CD14-positive monocyte (primary cell): Measurements from ENCODE around the gene CDKN2AIP. TPM values are rescaled to one million over a fixed set of nuclear protein-coding genes. Genes with fewer than 3 reads are reported as not detected.

Experiments
- DNase-seq, 3 donors: peaks; one replicate each; pipeline ENCODE4 v3.0.0-alpha.2; 2011 to 2022
- H2AFZ ChIP-seq: 2 replicates; pipeline ENCODE4 v1.6.0; 2012; ENCODE audit warnings: mild to moderate bottlenecking, low read depth, low read length, inconsistent platforms; ENCODE audit not compliant: insufficient read depth, poor library complexity, severe bottlenecking
- H3K27ac ChIP-seq, 2 donors: 1 replicate in 1 of 2; 2 replicates in 1 of 2; pipeline ENCODE4 v1.5.1; 2012 to 2013; ENCODE audit warnings: low read length in 2 of 2, control low read depth in 1 of 2, inconsistent platforms in 1 of 2, low read depth in 1 of 2, mild to moderate bottlenecking in 1 of 2
- H3K27me3 ChIP-seq, 2 donors: one replicate each; pipeline versions ENCODE4 v1.6.0 to v1.6.1; 2011 to 2013; ENCODE audit warnings: low read length in 2 of 2; ENCODE audit not compliant: control insufficient read depth in 2 of 2, insufficient read depth in 2 of 2
- H3K36me3 ChIP-seq, 2 donors: replicated peaks in 1 of 2; 1 replicate in 1 of 2; 2 replicates in 1 of 2; pipeline versions ENCODE4 v1.5.1 to v1.6.1; 2012 to 2013; ENCODE audit warnings: low read length in 2 of 2, control low read depth in 1 of 2, inconsistent platforms in 1 of 2, mild to moderate bottlenecking in 1 of 2; ENCODE audit not compliant: insufficient read depth in 2 of 2, control insufficient read depth in 1 of 2
- H3K4me1 ChIP-seq, 2 donors: 1 replicate in 1 of 2; 2 replicates in 1 of 2; pipeline versions ENCODE4 v1.5.1 to v1.6.1; 2012 to 2013; ENCODE audit warnings: low read length in 2 of 2, control low read depth in 1 of 2, inconsistent platforms in 1 of 2, mild to moderate bottlenecking in 1 of 2, moderate library complexity in 1 of 2; ENCODE audit not compliant: insufficient read depth in 2 of 2, control insufficient read depth in 1 of 2
- H3K4me2 ChIP-seq: replicated peaks from 2 replicates; pipeline ENCODE3; 2012; ENCODE audit warnings: low read length, moderate library complexity, mild to moderate bottlenecking; ENCODE audit not compliant: poor library complexity, severe bottlenecking; ENCODE audit errors: extremely low read depth
- H3K4me3 ChIP-seq, 3 experiments: fragments of 200-600 bp in 1 of 3; sonication (generic) in 1 of 3; replicated peaks in 1 of 3; 1 replicate in 2 of 3; 2 replicates in 1 of 3; pipeline ENCODE4 v1.5.1; 2011 to 2013; ENCODE audit warnings: low read length in 3 of 3, mild to moderate bottlenecking in 3 of 3, control low read depth in 2 of 3, low read depth in 2 of 3, inconsistent platforms in 1 of 3, moderate library complexity in 1 of 3
- H3K79me2 ChIP-seq: 2 replicates; pipeline ENCODE4 v1.6.0; 2012; ENCODE audit warnings: mild to moderate bottlenecking, control low read depth, inconsistent platforms, low read length, moderate library complexity; ENCODE audit not compliant: insufficient read depth
- H3K9ac ChIP-seq: 2 replicates; pipeline ENCODE4 v1.6.0; 2017; ENCODE audit warnings: low read length, mild to moderate bottlenecking; ENCODE audit not compliant: insufficient read depth, poor library complexity, severe bottlenecking
- H3K9me3 ChIP-seq, 2 donors: replicated peaks in 1 of 2; 1 replicate in 1 of 2; 2 replicates in 1 of 2; pipeline versions ENCODE4 v1.5.1 to v1.6.1; 2012 to 2013; ENCODE audit warnings: low read length in 2 of 2, control low read depth in 1 of 2; ENCODE audit not compliant: control insufficient read depth in 1 of 2, insufficient read depth in 1 of 2
- H4K20me1 ChIP-seq: 2 replicates; pipeline ENCODE4 v1.6.0; 2012; ENCODE audit warnings: mild to moderate bottlenecking, low read length, control low read depth, moderate library complexity; ENCODE audit not compliant: insufficient read depth
- H3K27ac Mint-ChIP-seq, 7 donors: one replicate each; pipeline ENCODE4 v1.8.0; 2020; ENCODE audit warnings: mild to moderate bottlenecking in 7 of 7, mixed read lengths in 7 of 7, moderate library complexity in 6 of 7, inconsistent platforms in 2 of 7
- H3K27me3 Mint-ChIP-seq, 3 donors: one replicate each; pipeline ENCODE4 v1.8.0; 2021 to 2022; ENCODE audit warnings: low read depth in 3 of 3, mild to moderate bottlenecking in 3 of 3, mixed read lengths in 3 of 3, moderate library complexity in 3 of 3, inconsistent platforms in 1 of 3
- H3K36me3 Mint-ChIP-seq, 2 donors: one replicate each; pipeline ENCODE4 v1.8.0; 2020; ENCODE audit warnings: mixed read lengths in 2 of 2, inconsistent platforms in 1 of 2, mild to moderate bottlenecking in 1 of 2
- H3K4me1 Mint-ChIP-seq: one replicate; pipeline ENCODE4 v1.8.0; 2020; ENCODE audit warnings: mild to moderate bottlenecking, mixed read lengths
- H3K4me3 Mint-ChIP-seq, 2 donors: one replicate each; pipeline ENCODE4 v1.8.0; 2020; ENCODE audit warnings: mild to moderate bottlenecking in 2 of 2, mixed read lengths in 2 of 2, moderate library complexity in 1 of 2
- H3K9me3 Mint-ChIP-seq, 7 donors: one replicate each; pipeline ENCODE4 v1.8.0; 2020 to 2022; ENCODE audit warnings: mixed read lengths in 7 of 7, mild to moderate bottlenecking in 6 of 7, moderate library complexity in 6 of 7, inconsistent platforms in 2 of 7
- CTCF ChIP-seq: fragments of 200-600 bp; IDR thresholded peaks from one replicate; pipeline ENCODE4 v1.8.0; 2022; ENCODE audit warnings: antibody characterized with exemption, mild to moderate bottlenecking
- WGBS: methylation state at CpG from one replicate; pipeline ENCODE4 v1.1.5; 2013; ENCODE audit warnings: missing lambda C conversion rate; ENCODE audit not compliant: insufficient coverage; 5-methylcytosine and 5-hydroxymethylcytosine counted together
- intact Hi-C, 2 donors: fragments of 100-400 bp; cut with micrococcal nuclease; formaldehyde crosslinking; loops; one replicate each; pipeline versions ENCODE4 v1.15.0 to v1.15.1; 2023
- polyA plus RNA-seq, 3 donors: library from polyadenylated mRNA; depleted of rRNA in 1 of 3; unstranded in 2 of 3; stranded (reverse) in 1 of 3; fragments of 300-500 nt in 2 of 3; fragments of >200 nt in 1 of 3; fragmentation: Illumina TruSeq in 2 of 3; gene quantifications; 1 replicate in 2 of 3; 2 replicates in 1 of 3; pipeline ENCODE4 v1.2.3, GENCODE V29; 2012 to 2021

Gene CDKN2AIP
- polyA plus RNA-seq, 3 donors, result 3.1 to 4.4 (median 3.7) TPM

- 100% methylated on average over 1 of the region's 4 CpGs for WGBS
- Histone ChIP-seq H3K79me2 (no peaks in the 10 kb centered on the region), H3K9me3 (peaks cover 0 to 8% of the 10 kb centered on the region in 2 donors), H3K27ac (no peak overlapping the region), H2AFZ (no peak overlapping the region), H4K20me1 (no peaks in the 10 kb centered on the region), H3K36me3 (no peaks in the 10 kb centered on the region), H3K4me2 (no peak overlapping the region), H3K27me3 (no peaks in the 10 kb centered on the region), H3K9ac (no peak overlapping the region), H3K4me3 (no peak overlapping the region), H3K4me1 (peaks cover 15 to 17% of the 10 kb centered on the region in 2 donors)
- no peak for TF ChIP-seq CTCF
- no peak overlapping the region for H3K27ac Mint-ChIP-seq
- DNase-seq, result no peak
- peaks cover 0 to 1% (median under 1%) of the 10 kb centered on the region in 3 donors for H3K27me3 Mint-ChIP-seq
- H3K9me3 Mint-ChIP-seq, result peaks cover 6 to 19% (median 14%) of the 10 kb centered on the region in 7 donors
- no peak overlapping the region for H3K4me3 Mint-ChIP-seq
- intact Hi-C loops, result no loop called here
- no peaks in the 10 kb centered on the region for H3K36me3 Mint-ChIP-seq
- H3K4me1 Mint-ChIP-seq, result peaks cover 22% of the 10 kb centered on the region
Measured at GRCh38 chr4:183470821-183471220, 26.4 kb downstream of the CDKN2AIP start.

GRCh38 chr4:183471946-183472708 lies 27.7 kb downstream of the CDKN2AIP start:
- H3K4me1 ChIP-seq, result peaks cover 15 to 17% of the 10 kb centered on the region in 2 donors
- peak overlapping the region; percentile 64 for H3K4me2 ChIP-seq
- peak overlapping the region; percentile 58 for H2AFZ ChIP-seq
- TF ChIP-seq CTCF, result peak; percentile 94
- no CpG with 5 or more reads among the region's 12 CpGs for WGBS
- no peaks in the 10 kb centered on the region for H3K79me2 ChIP-seq
- Mint-ChIP-seq H3K9me3 (peaks cover 5 to 13% (median 9%) of the 10 kb centered on the region in 7 donors), H3K4me3 (peak overlapping the region; percentile 31 to 48), H3K27ac (peak overlapping the region in 4 of 7 donors; percentile 2 to 80 (median 60)), H3K36me3 (no peaks in the 10 kb centered on the region), H3K4me1 (peaks cover 22% of the 10 kb centered on the region), H3K27me3 (peaks cover 0 to 5% (median 1%) of the 10 kb centered on the region in 3 donors)
- H3K9me3 ChIP-seq, result peaks cover 0 to 3% of the 10 kb centered on the region in 2 donors
- no peak overlapping the region for H3K9ac ChIP-seq
- H4K20me1 ChIP-seq, result no peaks in the 10 kb centered on the region
- intact Hi-C loops, result no loop called here
- DNase-seq, result peak; percentile 46 to 75 (median 70)
- H3K27me3 ChIP-seq, result no peaks in the 10 kb centered on the region
- no peaks in the 10 kb centered on the region for H3K36me3 ChIP-seq
- H3K4me3 ChIP-seq, result peak overlapping the region; percentile 10 to 63 (median 18)
- H3K27ac ChIP-seq, result peak overlapping the region in 1 of 2 donors; percentile 20
